ENCODE measurements around the gene WDR36.

DNA sequence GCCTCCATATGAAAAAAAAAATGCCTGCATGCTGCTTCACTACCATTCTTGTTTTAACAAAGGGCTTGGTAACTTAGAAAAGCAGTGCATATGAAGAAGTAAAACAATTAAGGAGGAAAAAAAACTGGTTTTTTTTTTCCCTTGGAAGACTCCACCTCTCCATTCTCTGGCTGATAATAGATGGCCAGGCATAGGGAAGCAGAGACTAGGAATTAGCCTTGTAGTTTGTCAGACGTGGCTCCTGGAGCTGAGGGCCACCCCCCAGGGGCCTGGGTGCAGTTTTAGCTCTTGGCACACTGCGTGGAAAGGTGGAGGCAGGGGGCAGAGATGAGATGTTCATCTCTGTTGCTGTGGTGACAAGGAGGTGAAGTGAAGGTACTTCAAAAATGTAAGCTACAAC, 42.7 kb downstream of the WDR36 start:
- TF ChIP-seq EZH2 (IDR thresholded peaks at IDR 0.05; ENCODE audit: insufficient read depth, poor library complexity, severe bottlenecking), result no peak
- TF ChIP-seq EZH2phosphoT487 (IDR thresholded peaks at IDR 0.05; ENCODE audit: insufficient read depth, low read depth), result no peak
